Activated naive CD4-positive, alpha-beta T cell treated with Interleukin-2 at 50 U/mL for 16 hours (primary cell): ENCODE results near the gene LGALS9C.
"Not testable (repeated sequence)": the region's sequence is repeated elsewhere in the genome, so short reads cannot be mapped to it uniquely, and the experiment has no call there.

Experiments used
- DNase-seq: peaks from one replicate; pipeline ENCODE4 v3.0.0-alpha.2; 2020

Gene LGALS9C

DNA sequence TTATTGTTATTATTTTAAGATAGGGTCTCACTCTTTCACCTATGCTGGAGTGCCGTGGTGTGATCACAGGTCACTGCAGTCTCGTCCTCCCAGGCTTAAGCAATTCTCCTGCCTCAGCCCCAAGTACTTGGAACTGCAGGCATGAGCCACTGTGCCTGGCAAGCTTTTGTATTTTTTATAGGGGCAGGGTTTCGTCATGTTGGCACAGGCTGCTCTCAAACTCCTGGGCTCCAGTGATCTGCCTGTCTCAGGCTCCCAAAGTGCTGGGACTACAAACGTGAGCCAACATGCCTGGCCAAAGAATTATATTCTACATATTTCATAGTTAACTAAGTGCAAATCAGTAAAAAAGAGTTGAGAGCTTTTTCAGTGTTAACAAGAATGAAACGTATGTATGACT lies 65.6 kb downstream of the LGALS9C start:
- DNase-seq: not testable (repeated sequence)

DNA sequence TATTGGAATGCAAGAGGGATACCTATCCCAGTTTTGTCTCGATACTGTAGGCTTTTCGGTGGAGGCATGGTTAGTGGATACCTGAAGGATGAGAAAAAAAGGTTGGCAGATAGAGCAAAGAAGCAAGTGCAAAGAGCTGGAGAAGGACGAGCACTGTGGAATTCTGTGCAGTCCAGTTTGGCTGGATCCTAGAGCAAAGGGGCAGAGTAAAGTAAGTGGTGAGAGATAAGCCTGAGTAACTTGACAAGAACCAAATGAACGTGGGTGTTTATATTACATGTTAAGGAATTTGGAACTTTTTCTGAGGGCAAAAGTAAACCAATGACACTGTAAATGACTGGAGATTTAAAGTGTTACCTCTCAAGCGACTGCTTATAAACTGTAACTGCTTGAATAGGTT lies 66.3 kb downstream of the LGALS9C start:
- not testable (repeated sequence) for DNase-seq
